GM23338 (cell line): ENCODE results near the gene CACNA1B.

Experiments used
- EZH2 ChIP-seq: fragments of 200-600 bp; sonication (generic); IDR thresholded peaks from one replicate; pipeline ENCODE4 v1.8.0; 2017; ENCODE audit warnings: antibody characterized with exemption, mild to moderate bottlenecking, low read depth; ENCODE audit not compliant: unreplicated experiment
- JUNB ChIP-seq: IDR thresholded peaks from one replicate; pipeline ENCODE4 v1.6.1; 2016; ENCODE audit warnings: antibody characterized with exemption; ENCODE audit not compliant: unreplicated experiment
- NANOG ChIP-seq: IDR thresholded peaks from 2 replicates; pipeline ENCODE4 v1.6.1; 2016; ENCODE audit warnings: antibody characterized with exemption, borderline replicate concordance
- POLR2AphosphoS5 ChIP-seq: IDR thresholded peaks from 2 replicates; pipeline ENCODE4 v1.6.1; 2016; ENCODE audit warnings: antibody characterized with exemption, low read depth
- TF ChIP-seq, protein P1 (sequence below), 2 experiments: fragments of 200-600 bp in 1 of 2; sonication (generic) in 1 of 2; conservative IDR thresholded peaks; 2 replicates each; pipeline versions ENCODE4 v1.5.1 to v1.6.1; 2016 to 2017; ENCODE audit warnings: antibody characterized with exemption in 2 of 2, low read depth in 2 of 2, mild to moderate bottlenecking in 2 of 2, moderate library complexity in 1 of 2

- TF ChIP-seq, protein P1, sequence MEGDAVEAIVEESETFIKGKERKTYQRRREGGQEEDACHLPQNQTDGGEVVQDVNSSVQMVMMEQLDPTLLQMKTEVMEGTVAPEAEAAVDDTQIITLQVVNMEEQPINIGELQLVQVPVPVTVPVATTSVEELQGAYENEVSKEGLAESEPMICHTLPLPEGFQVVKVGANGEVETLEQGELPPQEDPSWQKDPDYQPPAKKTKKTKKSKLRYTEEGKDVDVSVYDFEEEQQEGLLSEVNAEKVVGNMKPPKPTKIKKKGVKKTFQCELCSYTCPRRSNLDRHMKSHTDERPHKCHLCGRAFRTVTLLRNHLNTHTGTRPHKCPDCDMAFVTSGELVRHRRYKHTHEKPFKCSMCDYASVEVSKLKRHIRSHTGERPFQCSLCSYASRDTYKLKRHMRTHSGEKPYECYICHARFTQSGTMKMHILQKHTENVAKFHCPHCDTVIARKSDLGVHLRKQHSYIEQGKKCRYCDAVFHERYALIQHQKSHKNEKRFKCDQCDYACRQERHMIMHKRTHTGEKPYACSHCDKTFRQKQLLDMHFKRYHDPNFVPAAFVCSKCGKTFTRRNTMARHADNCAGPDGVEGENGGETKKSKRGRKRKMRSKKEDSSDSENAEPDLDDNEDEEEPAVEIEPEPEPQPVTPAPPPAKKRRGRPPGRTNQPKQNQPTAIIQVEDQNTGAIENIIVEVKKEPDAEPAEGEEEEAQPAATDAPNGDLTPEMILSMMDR (conservative IDR thresholded peaks at IDR 0.05; ENCODE audit: low read depth in 2 of 2) = no peak
- TF ChIP-seq JUNB = no peak
- TF ChIP-seq POLR2AphosphoS5 = no peak
- no peak for TF ChIP-seq EZH2
- TF ChIP-seq NANOG = no peak
Measured at GRCh38 chr9:138016406-138017187, 139.0 kb downstream of the CACNA1B start.
